ENCODE measurements around the gene PLPPR2. TPM values are rescaled to one million over a fixed set of nuclear protein-coding genes. Genes with fewer than 3 reads are reported as not detected.

The PLPPR2 gene
- total RNA-seq, 1 experiment from 2014 or later: 19.5 TPM

- Mint-ChIP-seq H3K9me3 (ENCODE audit: unreplicated experiment) (no peaks in the 10 kb centered on the region), H3K27me3 (ENCODE audit: insufficient read depth, unreplicated experiment) (no peaks in the 10 kb centered on the region), H3K4me3 (ENCODE audit: unreplicated experiment) (no peak overlapping the region), H3K4me1 (ENCODE audit: insufficient read depth, unreplicated experiment) (peaks cover 13% of the 10 kb centered on the region), H3K36me3 (ENCODE audit: insufficient read depth, unreplicated experiment) (peaks cover 73% of the 10 kb centered on the region), H3K27ac (ENCODE audit: low read depth, unreplicated experiment) (no peak overlapping the region)
- no TSS peak for BruUV-seq (replicated peaks)
- DNase-seq (ENCODE audit: unreplicated experiment): no peak
- ChIA-PET CTCF (interaction anchor here (0.8 kb wide), 1 partner anchor 1500 kb away, joined by 4 read pairs; no protein-coding TSS in a partner anchor), POLR2A (interaction anchor here (0.8 to 4.0 kb wide), 3 partner anchors 10 to 222 kb away, joined by 3 to 43 read pairs (median 13); partner anchors contain the start of genes CCDC159, ELOF1, SWSAP1 and TMEM205)
- TF ChIP-seq CTCF (IDR thresholded peaks at IDR 0.05; ENCODE audit: unreplicated experiment): no peak
- intact Hi-C loops (cut with micrococcal nuclease): no loop called here
These were observed 18.2 kb upstream of the PLPPR2 start for GRCh38 chr19:11337080-11337479.

- no peak for DNase-seq (ENCODE audit: unreplicated experiment)
- peaks cover 13% of the 10 kb centered on the region for H3K4me1 Mint-ChIP-seq (ENCODE audit: insufficient read depth, unreplicated experiment)
- CTCF ChIA-PET: interaction anchor here (2.0 kb wide), 1 partner anchor 39 kb away, joined by 6 read pairs; no protein-coding TSS in a partner anchor
- no peaks in the 10 kb centered on the region for H3K9me3 Mint-ChIP-seq (ENCODE audit: unreplicated experiment)
- peaks cover 62% of the 10 kb centered on the region for H3K36me3 Mint-ChIP-seq (ENCODE audit: insufficient read depth, unreplicated experiment)
- H3K27ac Mint-ChIP-seq (ENCODE audit: low read depth, unreplicated experiment): peak overlapping the region; percentile 59
- peak overlapping the region; percentile 74 for H3K4me3 Mint-ChIP-seq (ENCODE audit: unreplicated experiment)
- H3K27me3 Mint-ChIP-seq (ENCODE audit: insufficient read depth, unreplicated experiment): no peaks in the 10 kb centered on the region
- BruUV-seq (replicated peaks): no TSS peak
- intact Hi-C loops (cut with micrococcal nuclease): no loop called here
- TF ChIP-seq CTCF (IDR thresholded peaks at IDR 0.05; ENCODE audit: unreplicated experiment): no peak
- POLR2A ChIA-PET: interaction anchor here (0.7 to 4.0 kb wide), 12 partner anchors 7 to 260 kb away, joined by 3 to 43 read pairs (median 6); partner anchors contain the start of genes CCDC159, ELOF1, SWSAP1 and TMEM205
These were observed 17.1 kb upstream of the PLPPR2 start for GRCh38 chr19:11338121-11338520.

GRCh38 chr19:11338569-11339253 is 16.5 kb upstream of the PLPPR2 start:
- Mint-ChIP-seq H3K9me3 (ENCODE audit: unreplicated experiment) (no peaks in the 10 kb centered on the region), H3K27ac (ENCODE audit: low read depth, unreplicated experiment) (peak overlapping the region; percentile 59), H3K4me3 (ENCODE audit: unreplicated experiment) (peak overlapping the region; percentile 74), H3K4me1 (ENCODE audit: insufficient read depth, unreplicated experiment) (peaks cover 13% of the 10 kb centered on the region), H3K36me3 (ENCODE audit: insufficient read depth, unreplicated experiment) (peaks cover 57% of the 10 kb centered on the region), H3K27me3 (ENCODE audit: insufficient read depth, unreplicated experiment) (no peaks in the 10 kb centered on the region)
- TF ChIP-seq CTCF (IDR thresholded peaks at IDR 0.05; ENCODE audit: unreplicated experiment): no peak
- intact Hi-C loops (cut with micrococcal nuclease): no loop called here
- BruUV-seq (replicated peaks): no TSS peak
- CTCF ChIA-PET: interaction anchor here (1.5 to 2.0 kb wide), 2 partner anchors 39 to 42 kb away, joined by 6 to 7 read pairs; no protein-coding TSS in a partner anchor
- peak; percentile 76 for DNase-seq (ENCODE audit: unreplicated experiment)
- POLR2A ChIA-PET: interaction anchor here (0.6 to 4.0 kb wide), 17 partner anchors 8 to 1495 kb away, joined by 3 to 43 read pairs (median 5); partner anchors contain the start of genes CCDC159, ELOF1, SWSAP1 and TMEM205

Data from MCF 10A (cell line).